Glutamatergic neuron (in vitro differentiated cells): Measurements from ENCODE around the gene PSMA6. TPM values are rescaled to one million over a fixed set of nuclear protein-coding genes. Genes with fewer than 3 reads are reported as not detected.
A peak's percentile ranks its signal among the peaks of the same experiment; 100 is the strongest.

Experiments used
- DNase-seq: peaks from one replicate; pipeline ENCODE4 v3.0.0; 2022
- H3K27ac Mint-ChIP-seq: one replicate; pipeline ENCODE4 v1.8.0; 2020; ENCODE audit warnings: mild to moderate bottlenecking, mixed read lengths, inconsistent platforms; ENCODE audit not compliant: unreplicated experiment
- H3K27me3 Mint-ChIP-seq: one replicate; pipeline ENCODE4 v1.8.0; 2020; ENCODE audit warnings: mild to moderate bottlenecking, moderate library complexity, mixed read lengths, inconsistent platforms; ENCODE audit not compliant: unreplicated experiment
- H3K36me3 Mint-ChIP-seq: one replicate; pipeline ENCODE4 v1.8.0; 2020; ENCODE audit warnings: mild to moderate bottlenecking, mixed read lengths, inconsistent platforms; ENCODE audit not compliant: unreplicated experiment
- H3K4me1 Mint-ChIP-seq: one replicate; pipeline ENCODE4 v1.8.0; 2020; ENCODE audit warnings: mild to moderate bottlenecking, low read depth, mixed read lengths, inconsistent platforms; ENCODE audit not compliant: unreplicated experiment
- H3K4me3 Mint-ChIP-seq: one replicate; pipeline ENCODE4 v1.8.0; 2020; ENCODE audit warnings: mild to moderate bottlenecking, mixed read lengths, inconsistent platforms; ENCODE audit not compliant: unreplicated experiment
- H3K9me3 Mint-ChIP-seq: one replicate; pipeline ENCODE4 v1.8.0; 2020; ENCODE audit warnings: mild to moderate bottlenecking, moderate library complexity, mixed read lengths, inconsistent platforms; ENCODE audit not compliant: unreplicated experiment
- long read RNA-seq: library from polyadenylated mRNA; unstranded; transcript quantifications from one replicate; pipeline ENCODE4 v2.0.0, GENCODE V29; 2020; ENCODE audit not compliant: unreplicated experiment
- total RNA-seq: library from RNA; stranded (reverse); fragmentation: NEBNext Ultra II Directional; extraction: Animal tissue kit (Norgen Biotek cat#: 25700); gene quantifications from one replicate; pipeline ENCODE4 v1.2.1, GENCODE V29; 2021; ENCODE audit not compliant: unreplicated experiment
- TF ChIP-seq, protein P1 (sequence below): fragments of 200-600 bp; sonication (generic); IDR thresholded peaks from one replicate; pipeline ENCODE4 v1.5.0; 2021; ENCODE audit not compliant: partially characterized antibody, unreplicated experiment

PSMA6 gene
- total RNA-seq = 148 TPM
- long read RNA-seq, transcript PSMA6-201 (7 exons, 1,029 nt) = major isoform, 148 of 167 reads
- long read RNA-seq, transcript PSMA6-215 (6 exons, 978 nt) = minor isoform, 8 of 167 reads
- long read RNA-seq, partial matches to known transcripts = 2 of 167 reads
- long read RNA-seq, other reads (novel, unspliced or antisense) = 7 of 167 reads

DNA sequence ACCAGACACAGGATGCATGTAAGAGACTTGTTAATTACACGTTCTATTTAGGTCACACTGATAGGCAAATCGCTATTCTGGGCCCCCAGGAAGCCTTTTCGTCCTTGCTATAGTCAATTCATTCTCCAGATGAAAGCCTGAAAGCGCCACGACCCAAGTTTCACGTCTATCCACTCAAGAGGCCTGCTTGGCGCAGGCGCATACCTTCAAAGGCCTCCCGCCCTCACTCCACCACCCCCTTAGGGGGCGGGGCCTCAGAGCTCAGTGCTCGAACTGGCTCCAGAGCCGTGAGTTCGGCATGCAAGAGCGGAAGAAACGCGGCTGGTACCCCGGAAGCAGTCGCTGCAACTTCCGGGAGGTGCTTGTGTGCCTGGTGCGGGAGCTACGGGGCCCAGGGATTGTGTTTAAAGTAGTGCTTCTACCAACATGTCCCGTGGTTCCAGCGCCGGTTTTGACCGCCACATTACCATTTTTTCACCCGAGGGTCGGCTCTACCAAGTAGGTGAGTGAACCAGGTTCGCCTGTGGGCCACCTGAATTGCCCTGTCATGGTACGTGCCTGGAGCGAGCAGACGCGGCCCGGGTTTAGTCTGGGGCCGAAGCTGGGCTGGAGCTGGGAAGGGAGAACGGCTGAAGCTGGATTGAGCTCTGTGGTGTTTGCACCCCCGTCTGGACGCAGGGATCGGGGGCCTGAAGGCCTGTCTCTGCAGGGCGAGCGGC is at the start of gene PSMA6:
Gene PSMA6, plus strand, starts transcription at position 332 of the 719 bp plus-strand sequence. Its CDS starts 95 bp downstream, at position 427.
- Mint-ChIP-seq H3K4me3 (peak within 1 kb of the TSS; percentile 99), H3K27me3 (peaks cover 2% of the 10 kb centered on the region), H3K27ac (peak within 1 kb of the TSS; percentile 97), H3K36me3 (no peaks in the 10 kb centered on the region), H3K9me3 (peaks cover 2% of the 10 kb centered on the region), H3K4me1 (peaks cover 12% of the 10 kb centered on the region)
- peak; percentile 99 for DNase-seq
- TF ChIP-seq, protein P1, sequence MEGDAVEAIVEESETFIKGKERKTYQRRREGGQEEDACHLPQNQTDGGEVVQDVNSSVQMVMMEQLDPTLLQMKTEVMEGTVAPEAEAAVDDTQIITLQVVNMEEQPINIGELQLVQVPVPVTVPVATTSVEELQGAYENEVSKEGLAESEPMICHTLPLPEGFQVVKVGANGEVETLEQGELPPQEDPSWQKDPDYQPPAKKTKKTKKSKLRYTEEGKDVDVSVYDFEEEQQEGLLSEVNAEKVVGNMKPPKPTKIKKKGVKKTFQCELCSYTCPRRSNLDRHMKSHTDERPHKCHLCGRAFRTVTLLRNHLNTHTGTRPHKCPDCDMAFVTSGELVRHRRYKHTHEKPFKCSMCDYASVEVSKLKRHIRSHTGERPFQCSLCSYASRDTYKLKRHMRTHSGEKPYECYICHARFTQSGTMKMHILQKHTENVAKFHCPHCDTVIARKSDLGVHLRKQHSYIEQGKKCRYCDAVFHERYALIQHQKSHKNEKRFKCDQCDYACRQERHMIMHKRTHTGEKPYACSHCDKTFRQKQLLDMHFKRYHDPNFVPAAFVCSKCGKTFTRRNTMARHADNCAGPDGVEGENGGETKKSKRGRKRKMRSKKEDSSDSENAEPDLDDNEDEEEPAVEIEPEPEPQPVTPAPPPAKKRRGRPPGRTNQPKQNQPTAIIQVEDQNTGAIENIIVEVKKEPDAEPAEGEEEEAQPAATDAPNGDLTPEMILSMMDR = no peak

DNA sequence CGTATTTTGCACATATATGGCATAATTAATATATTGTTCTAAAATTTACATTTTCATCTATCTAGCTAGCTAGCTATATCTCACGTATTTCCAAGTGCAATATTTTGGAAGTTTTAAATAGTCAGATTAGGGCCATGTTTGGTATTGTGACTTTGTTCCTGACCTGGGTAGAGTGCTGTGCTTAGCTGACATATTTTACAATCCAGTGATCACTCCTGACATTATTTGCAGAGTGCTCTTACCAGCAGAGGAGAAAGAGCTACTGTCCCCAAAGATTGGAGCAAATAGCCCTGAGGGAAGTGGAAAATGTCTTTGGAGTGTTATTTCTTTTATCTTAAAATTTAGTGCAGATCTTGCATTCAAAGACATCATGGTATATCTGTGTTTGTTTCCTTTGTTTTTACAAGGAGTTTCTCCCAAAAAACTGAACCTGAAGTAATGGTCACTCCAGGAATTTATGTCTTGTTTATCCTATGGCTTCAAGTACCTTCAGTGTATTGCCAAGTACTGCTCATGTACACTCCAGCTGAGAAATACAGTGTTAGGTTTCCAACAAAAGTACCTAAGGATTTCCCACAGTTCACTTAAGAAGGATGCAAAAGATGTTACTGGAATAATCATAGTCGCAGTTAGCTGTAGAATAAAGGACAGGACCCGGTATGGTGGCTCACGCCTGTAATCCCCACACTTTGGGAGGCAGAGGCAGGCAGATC is 49.4 kb upstream of the PSMA6 start:
- no peak for DNase-seq
- Mint-ChIP-seq H3K4me3 (no peak overlapping the region), H3K27ac (no peak overlapping the region), H3K9me3 (no peaks in the 10 kb centered on the region), H3K4me1 (no peaks in the 10 kb centered on the region), H3K27me3 (peaks cover 2% of the 10 kb centered on the region), H3K36me3 (no peaks in the 10 kb centered on the region)
- TF ChIP-seq, protein P1 = no peak

DNA sequence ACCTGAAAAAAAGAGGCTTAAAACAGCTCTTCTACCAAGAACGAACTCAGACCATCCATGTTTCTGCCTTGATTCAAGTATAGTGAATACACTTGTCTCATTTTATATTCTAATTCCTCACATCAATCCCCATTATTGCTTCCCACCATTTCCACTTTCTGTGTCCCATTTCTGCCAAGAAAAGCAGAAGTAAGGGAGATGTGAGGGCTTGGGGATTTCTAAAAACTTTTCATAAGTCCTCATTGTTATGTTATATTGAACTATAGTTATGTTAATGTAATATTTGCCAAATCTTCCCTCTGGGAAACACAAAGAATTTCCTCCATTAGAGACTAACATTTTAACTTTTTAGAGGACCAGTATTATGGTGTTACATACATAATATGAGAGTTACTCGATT is 48.2 kb upstream of the PSMA6 start:
- DNase-seq = no peak
- TF ChIP-seq, protein P1 = no peak
- Mint-ChIP-seq H3K27ac (no peak overlapping the region), H3K4me3 (no peak overlapping the region), H3K9me3 (no peaks in the 10 kb centered on the region), H3K27me3 (peaks cover 2% of the 10 kb centered on the region), H3K36me3 (no peaks in the 10 kb centered on the region), H3K4me1 (no peaks in the 10 kb centered on the region)

DNA sequence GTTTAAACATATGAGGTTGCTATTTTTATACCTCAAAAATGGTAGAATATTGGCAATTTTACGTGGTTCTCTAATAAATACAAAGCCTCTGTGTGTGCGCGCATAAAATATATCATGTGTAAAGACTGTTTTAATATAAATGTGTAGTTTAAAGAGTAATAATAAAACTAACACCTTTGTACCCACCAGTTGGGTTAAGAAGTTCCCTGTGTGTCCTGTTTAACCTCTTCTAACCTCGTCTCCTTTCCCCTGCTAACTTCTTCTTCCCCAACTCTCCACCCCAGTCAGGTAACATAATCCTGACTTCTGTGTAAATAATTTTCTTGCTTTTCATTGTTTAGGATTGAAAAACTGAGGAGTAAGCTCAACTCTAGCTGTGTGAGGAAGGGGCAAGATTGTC is 47.6 kb upstream of the PSMA6 start:
- H3K4me3 Mint-ChIP-seq = no peak overlapping the region

More for the DNA sequence above, 47.6 kb upstream of the PSMA6 start:
- peaks cover 2% of the 10 kb centered on the region for H3K27me3 Mint-ChIP-seq
- DNase-seq = no peak
- TF ChIP-seq, protein P1 = no peak
- H3K4me1 Mint-ChIP-seq = no peaks in the 10 kb centered on the region
- H3K27ac Mint-ChIP-seq = no peak overlapping the region
- no peaks in the 10 kb centered on the region for H3K36me3 Mint-ChIP-seq
- H3K9me3 Mint-ChIP-seq = no peaks in the 10 kb centered on the region
